HepG2 (cell line): Measurements from ENCODE around the gene FAM20A. TPM values are rescaled to one million over a fixed set of nuclear protein-coding genes. Genes with fewer than 3 reads are reported as not detected.

Source experiments
- CREB1 ChIP-seq, 2 experiments: fragments of 450-650 bp in 1 of 2; IDR thresholded peaks; 2 replicates each; pipeline ENCODE4 v1.6.1; 2016 to 2017; ENCODE audit warnings: control low read depth in 1 of 2, mild to moderate bottlenecking in 1 of 2, missing compliant biosample characterization in 1 of 2, missing genetic modification characterization in 1 of 2
- CREM ChIP-seq, 2 experiments: sonication (generic) in 1 of 2; formaldehyde crosslinking in 1 of 2; IDR thresholded peaks; 2 replicates each; pipeline versions ENCODE4 v1.4.0 to v1.6.1; 2016 to 2020; ENCODE audit warnings: antibody characterized with exemption in 1 of 2, mild to moderate bottlenecking in 1 of 2, missing genetic modification reagents in 1 of 2
- ETV5 ChIP-seq: IDR thresholded peaks from 2 replicates; pipeline ENCODE4 v1.6.1; 2018; ENCODE audit warnings: missing biosample characterization, missing genetic modification reagents, inconsistent platforms, borderline replicate concordance
- FOXP1 ChIP-seq, 2 experiments: fragments of 450-650 bp in 1 of 2; IDR thresholded peaks; 2 replicates each; pipeline ENCODE4 v1.6.1; 2017 to 2018; ENCODE audit warnings: antibody characterized with exemption in 1 of 2
- GATAD2A ChIP-seq: IDR thresholded peaks from 2 replicates; pipeline ENCODE4 v1.6.1; 2016
- KLF13 ChIP-seq: sonication (generic); formaldehyde crosslinking; IDR thresholded peaks from 2 replicates; pipeline ENCODE4 v1.4.0; 2020; ENCODE audit warnings: mild to moderate bottlenecking, missing genetic modification reagents
- SKI ChIP-seq: fragments of 450-650 bp; IDR thresholded peaks from one replicate; pipeline ENCODE4 v1.6.1; 2018; ENCODE audit warnings: mild to moderate bottlenecking; ENCODE audit not compliant: partially characterized antibody
- ZNF12 ChIP-seq: sonication (generic); formaldehyde crosslinking; IDR thresholded peaks from 2 replicates; pipeline ENCODE4 v1.5.0; 2020; ENCODE audit warnings: missing genetic modification reagents
- ZNF34 ChIP-seq: sonication (generic); formaldehyde crosslinking; IDR thresholded peaks from 2 replicates; pipeline ENCODE4 v1.4.0; 2020; ENCODE audit warnings: mild to moderate bottlenecking, missing genetic modification reagents, borderline replicate concordance
- polyA plus RNA-seq, 8 experiments: library from polyadenylated mRNA; depleted of rRNA in 3 of 8; stranded (reverse) in 7 of 8; unstranded in 1 of 8; fragments of >200 nt; fragmentation: Illumina TruSeq in 4 of 8; extraction: Trizol in 4 of 8; gene quantifications; 2 replicates each; pipeline versions ENCODE4 v1.2.1 to v1.2.3, GENCODE V29; 2011 to 2016; ENCODE audit warnings: low read depth in 4 of 8, missing spikeins in 1 of 8, mixed read lengths in 1 of 8; ENCODE audit not compliant: insufficient read depth in 1 of 8
- total RNA-seq, 5 experiments: library from RNA; depleted of rRNA; stranded (reverse); fragments of >200 nt; fragmentation: Illumina TruSeq; extraction: Trizol; gene quantifications; 2 replicates each; pipeline ENCODE4 v1.2.3, GENCODE V29; 2016; ENCODE audit warnings: low read depth in 1 of 5
- TF ChIP-seq, protein P1 (sequence below): sonication (generic); formaldehyde crosslinking; IDR thresholded peaks from 2 replicates; pipeline ENCODE4 v1.4.0; 2020; ENCODE audit warnings: mild to moderate bottlenecking, missing genetic modification reagents
- TF ChIP-seq, protein P2 (sequence below): sonication (generic); IDR thresholded peaks from 2 replicates; pipeline ENCODE4 v1.6.1; 2016; ENCODE audit warnings: low read depth, borderline replicate concordance
- TF ChIP-seq, protein P3 (sequence below): sonication (generic); formaldehyde crosslinking; conservative IDR thresholded peaks from 2 replicates; pipeline ENCODE4 v1.4.0; 2020; ENCODE audit warnings: missing genetic modification reagents
- TF ChIP-seq, protein P4 (sequence below): IDR thresholded peaks from 2 replicates; pipeline ENCODE4 v1.6.1; 2018; ENCODE audit warnings: missing genetic modification reagents
- TF ChIP-seq, protein P5 (sequence below): sonication (generic); formaldehyde crosslinking; IDR thresholded peaks from 2 replicates; pipeline ENCODE4 v1.8.0; 2022; ENCODE audit warnings: mild to moderate bottlenecking, missing genetic modification reagents, moderate library complexity

Gene FAM20A
- total and polyA plus RNA-seq, 2 of the 13 experiments (the other 11 are each of a cell fraction or from before 2014, with no cell fraction given) = 9.3 to 20.7 TPM

DNA sequence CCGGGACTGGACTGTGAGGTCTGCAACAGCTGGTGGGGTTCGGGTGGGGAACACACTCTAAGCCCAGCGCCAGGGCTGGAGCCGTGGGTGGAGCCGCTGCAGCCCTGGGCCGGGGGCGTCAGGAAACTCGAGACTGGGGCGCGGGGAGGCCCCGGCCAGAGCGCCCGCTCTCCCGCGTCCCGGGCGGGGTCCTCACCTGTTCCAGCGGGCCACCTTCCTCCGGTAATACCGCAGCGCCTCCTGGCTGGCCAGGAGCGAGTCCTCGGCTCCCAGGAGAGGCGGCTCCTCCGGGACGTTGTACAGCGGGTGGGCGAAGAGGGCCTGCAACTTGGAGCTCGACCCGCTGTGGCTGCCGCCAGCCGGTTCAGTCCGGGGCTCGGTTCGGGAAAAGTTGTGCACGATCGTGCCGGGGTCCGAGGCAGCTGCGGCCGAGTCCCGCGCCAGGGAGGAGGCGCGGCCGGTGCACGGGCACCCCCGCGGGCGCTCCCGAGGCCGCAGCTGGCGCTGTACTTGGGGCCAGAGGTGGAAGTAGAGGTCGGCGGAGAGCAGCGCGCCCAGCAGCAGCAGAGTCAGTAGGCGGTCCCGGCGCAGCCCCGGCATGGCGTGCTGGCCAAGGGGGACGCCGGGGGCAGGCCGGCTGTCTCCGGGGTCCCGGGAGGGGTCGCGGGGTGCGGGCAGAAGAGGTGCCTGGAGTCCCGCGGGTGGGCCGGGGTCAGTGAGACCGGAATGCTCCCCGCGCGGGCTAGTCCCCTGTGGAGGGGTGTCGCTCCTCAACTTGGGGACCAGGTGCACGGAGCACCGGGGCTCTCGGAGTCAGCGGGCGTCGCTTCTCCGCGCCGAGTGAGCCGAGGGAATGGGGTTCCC, 868 bp downstream of the FAM20A start (continued):
- TF ChIP-seq, protein P1, sequence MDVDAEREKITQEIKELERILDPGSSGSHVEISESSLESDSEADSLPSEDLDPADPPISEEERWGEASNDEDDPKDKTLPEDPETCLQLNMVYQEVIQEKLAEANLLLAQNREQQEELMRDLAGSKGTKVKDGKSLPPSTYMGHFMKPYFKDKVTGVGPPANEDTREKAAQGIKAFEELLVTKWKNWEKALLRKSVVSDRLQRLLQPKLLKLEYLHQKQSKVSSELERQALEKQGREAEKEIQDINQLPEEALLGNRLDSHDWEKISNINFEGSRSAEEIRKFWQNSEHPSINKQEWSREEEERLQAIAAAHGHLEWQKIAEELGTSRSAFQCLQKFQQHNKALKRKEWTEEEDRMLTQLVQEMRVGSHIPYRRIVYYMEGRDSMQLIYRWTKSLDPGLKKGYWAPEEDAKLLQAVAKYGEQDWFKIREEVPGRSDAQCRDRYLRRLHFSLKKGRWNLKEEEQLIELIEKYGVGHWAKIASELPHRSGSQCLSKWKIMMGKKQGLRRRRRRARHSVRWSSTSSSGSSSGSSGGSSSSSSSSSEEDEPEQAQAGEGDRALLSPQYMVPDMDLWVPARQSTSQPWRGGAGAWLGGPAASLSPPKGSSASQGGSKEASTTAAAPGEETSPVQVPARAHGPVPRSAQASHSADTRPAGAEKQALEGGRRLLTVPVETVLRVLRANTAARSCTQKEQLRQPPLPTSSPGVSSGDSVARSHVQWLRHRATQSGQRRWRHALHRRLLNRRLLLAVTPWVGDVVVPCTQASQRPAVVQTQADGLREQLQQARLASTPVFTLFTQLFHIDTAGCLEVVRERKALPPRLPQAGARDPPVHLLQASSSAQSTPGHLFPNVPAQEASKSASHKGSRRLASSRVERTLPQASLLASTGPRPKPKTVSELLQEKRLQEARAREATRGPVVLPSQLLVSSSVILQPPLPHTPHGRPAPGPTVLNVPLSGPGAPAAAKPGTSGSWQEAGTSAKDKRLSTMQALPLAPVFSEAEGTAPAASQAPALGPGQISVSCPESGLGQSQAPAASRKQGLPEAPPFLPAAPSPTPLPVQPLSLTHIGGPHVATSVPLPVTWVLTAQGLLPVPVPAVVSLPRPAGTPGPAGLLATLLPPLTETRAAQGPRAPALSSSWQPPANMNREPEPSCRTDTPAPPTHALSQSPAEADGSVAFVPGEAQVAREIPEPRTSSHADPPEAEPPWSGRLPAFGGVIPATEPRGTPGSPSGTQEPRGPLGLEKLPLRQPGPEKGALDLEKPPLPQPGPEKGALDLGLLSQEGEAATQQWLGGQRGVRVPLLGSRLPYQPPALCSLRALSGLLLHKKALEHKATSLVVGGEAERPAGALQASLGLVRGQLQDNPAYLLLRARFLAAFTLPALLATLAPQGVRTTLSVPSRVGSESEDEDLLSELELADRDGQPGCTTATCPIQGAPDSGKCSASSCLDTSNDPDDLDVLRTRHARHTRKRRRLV = peak; percentile 77; the same call in 1 of the 2 replicates
- TF ChIP-seq, protein P2, sequence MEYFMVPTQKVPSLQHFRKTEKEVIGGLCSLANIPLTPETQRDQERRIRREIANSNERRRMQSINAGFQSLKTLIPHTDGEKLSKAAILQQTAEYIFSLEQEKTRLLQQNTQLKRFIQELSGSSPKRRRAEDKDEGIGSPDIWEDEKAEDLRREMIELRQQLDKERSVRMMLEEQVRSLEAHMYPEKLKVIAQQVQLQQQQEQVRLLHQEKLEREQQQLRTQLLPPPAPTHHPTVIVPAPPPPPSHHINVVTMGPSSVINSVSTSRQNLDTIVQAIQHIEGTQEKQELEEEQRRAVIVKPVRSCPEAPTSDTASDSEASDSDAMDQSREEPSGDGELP = peak; percentile 71; the same call in 1 of the 2 replicates
- TF ChIP-seq, protein P3, sequence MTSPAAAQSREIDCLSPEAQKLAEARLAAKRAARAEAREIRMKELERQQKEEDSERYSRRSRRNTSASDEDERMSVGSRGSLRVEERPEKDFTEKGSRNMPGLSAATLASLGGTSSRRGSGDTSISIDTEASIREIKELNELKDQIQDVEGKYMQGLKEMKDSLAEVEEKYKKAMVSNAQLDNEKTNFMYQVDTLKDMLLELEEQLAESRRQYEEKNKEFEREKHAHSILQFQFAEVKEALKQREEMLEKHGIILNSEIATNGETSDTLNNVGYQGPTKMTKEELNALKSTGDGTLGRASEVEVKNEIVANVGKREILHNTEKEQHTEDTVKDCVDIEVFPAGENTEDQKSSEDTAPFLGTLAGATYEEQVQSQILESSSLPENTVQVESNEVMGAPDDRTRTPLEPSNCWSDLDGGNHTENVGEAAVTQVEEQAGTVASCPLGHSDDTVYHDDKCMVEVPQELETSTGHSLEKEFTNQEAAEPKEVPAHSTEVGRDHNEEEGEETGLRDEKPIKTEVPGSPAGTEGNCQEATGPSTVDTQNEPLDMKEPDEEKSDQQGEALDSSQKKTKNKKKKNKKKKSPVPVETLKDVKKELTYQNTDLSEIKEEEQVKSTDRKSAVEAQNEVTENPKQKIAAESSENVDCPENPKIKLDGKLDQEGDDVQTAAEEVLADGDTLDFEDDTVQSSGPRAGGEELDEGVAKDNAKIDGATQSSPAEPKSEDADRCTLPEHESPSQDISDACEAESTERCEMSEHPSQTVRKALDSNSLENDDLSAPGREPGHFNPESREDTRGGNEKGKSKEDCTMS (CRISPR knock-in tag) = no peak
- TF ChIP-seq, protein P4, sequence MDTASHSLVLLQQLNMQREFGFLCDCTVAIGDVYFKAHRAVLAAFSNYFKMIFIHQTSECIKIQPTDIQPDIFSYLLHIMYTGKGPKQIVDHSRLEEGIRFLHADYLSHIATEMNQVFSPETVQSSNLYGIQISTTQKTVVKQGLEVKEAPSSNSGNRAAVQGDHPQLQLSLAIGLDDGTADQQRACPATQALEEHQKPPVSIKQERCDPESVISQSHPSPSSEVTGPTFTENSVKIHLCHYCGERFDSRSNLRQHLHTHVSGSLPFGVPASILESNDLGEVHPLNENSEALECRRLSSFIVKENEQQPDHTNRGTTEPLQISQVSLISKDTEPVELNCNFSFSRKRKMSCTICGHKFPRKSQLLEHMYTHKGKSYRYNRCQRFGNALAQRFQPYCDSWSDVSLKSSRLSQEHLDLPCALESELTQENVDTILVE (CRISPR knock-in tag) = peak; percentile 72; the same call in 1 of the 2 replicates
- TF ChIP-seq, protein P5, sequence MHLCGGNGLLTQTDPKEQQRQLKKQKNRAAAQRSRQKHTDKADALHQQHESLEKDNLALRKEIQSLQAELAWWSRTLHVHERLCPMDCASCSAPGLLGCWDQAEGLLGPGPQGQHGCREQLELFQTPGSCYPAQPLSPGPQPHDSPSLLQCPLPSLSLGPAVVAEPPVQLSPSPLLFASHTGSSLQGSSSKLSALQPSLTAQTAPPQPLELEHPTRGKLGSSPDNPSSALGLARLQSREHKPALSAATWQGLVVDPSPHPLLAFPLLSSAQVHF (CRISPR knock-in tag) = no peak; the same call in 1 of the 2 replicates
- TF ChIP-seq ZNF12 = no peak
- no peak for TF ChIP-seq FOXP1 (IDR thresholded peaks at IDR 0.05)
- no peak for TF ChIP-seq FOXP1 (CRISPR knock-in tag; IDR thresholded peaks at IDR 0.05)
- peak; percentile 31 for TF ChIP-seq SKI
- TF ChIP-seq CREB1 (IDR thresholded peaks at IDR 0.05) = no peak
- TF ChIP-seq CREB1 (CRISPR knock-in tag; IDR thresholded peaks at IDR 0.05) = no peak
- 0 out of 2 replicates have a peak, but pooled peaks have one; percentile 44 for TF ChIP-seq KLF13 (CRISPR knock-in tag)
- peak; percentile 48 for TF ChIP-seq ETV5 (CRISPR knock-in tag)
- TF ChIP-seq ZNF34 (CRISPR knock-in tag) = 0 out of 2 replicates have a peak, but pooled peaks have one; percentile 24
- peak; percentile 31; the same call in 1 of the 2 replicates for TF ChIP-seq GATAD2A (CRISPR knock-in tag)
- no peak for TF ChIP-seq CREM (IDR thresholded peaks at IDR 0.05)
- TF ChIP-seq CREM (CRISPR knock-in tag; IDR thresholded peaks at IDR 0.05) = no peak; the same call in 1 of the 2 replicates
